SK-N-SH (cell line): ENCODE results near the gene TRNT1. TPM values are rescaled to one million over a fixed set of nuclear protein-coding genes. Genes with fewer than 3 reads are reported as not detected.

Experiments used
- CTCF ChIA-PET: fragments of 300-600, 350-600 bp; formaldehyde crosslinking; extraction: SDS; loops from one replicate; lab custom pipeline; 2021; lab: Yijun Ruan, JAX
- POLR2A ChIA-PET: fragments of 350-600 bp; sonication (Branson Sonifier 250); formaldehyde crosslinking; extraction: SDS; loops from one replicate; lab custom pipeline; 2020; ENCODE audit warnings: antibody characterized with exemption, inconsistent platforms; lab: Yijun Ruan, JAX
- DNase-seq: peaks from one replicate; pipeline ENCODE4 v3.0.0; 2012
- H2AFZ ChIP-seq: fragments of 200-600 bp; sonication (generic); 2 replicates; pipeline ENCODE4 v1.8.1; 2016; ENCODE audit warnings: antibody characterized with exemption, mild to moderate bottlenecking, low read depth
- H3F3A ChIP-seq: fragments of 200-600 bp; sonication (generic); replicated peaks from 2 replicates; pipeline ENCODE3; 2016; ENCODE audit warnings: antibody characterized with exemption, mild to moderate bottlenecking; ENCODE audit not compliant: insufficient read depth
- H3K27ac ChIP-seq, 2 experiments: fragments of 200-500 bp in 1 of 2; fragments of 200-600 bp in 1 of 2; sonication (Bioruptor generic) in 1 of 2; sonication (generic), shearing (Covaris generic) in 1 of 2; 2 replicates each; pipeline versions ENCODE4 v1.5.1 to v1.6.1; 2014 to 2016; ENCODE audit warnings: low read depth in 2 of 2, inconsistent platforms in 1 of 2, low read length in 1 of 2, mild to moderate bottlenecking in 1 of 2, mixed read lengths in 1 of 2
- H3K27me3 ChIP-seq: fragments of 200-600 bp; sonication (generic), shearing (Covaris generic); 2 replicates; pipeline ENCODE4 v1.6.1; 2016; ENCODE audit warnings: mixed run types; ENCODE audit not compliant: insufficient read depth
- H3K36me3 ChIP-seq, 2 experiments: fragments of 200-500 bp in 1 of 2; fragments of 200-600 bp in 1 of 2; sonication (Bioruptor generic) in 1 of 2; sonication (generic) in 1 of 2; replicated peaks in 1 of 2; 2 replicates each; pipeline versions ENCODE3 to v1.5.1; 2014 to 2016; ENCODE audit warnings: low read length in 1 of 2, mild to moderate bottlenecking in 1 of 2; ENCODE audit not compliant: insufficient read depth in 2 of 2, control insufficient read depth in 1 of 2
- H3K4me1 ChIP-seq, 2 experiments: fragments of 200-500 bp in 1 of 2; fragments of 200-600 bp in 1 of 2; sonication (Bioruptor generic) in 1 of 2; sonication (generic), shearing (Covaris generic) in 1 of 2; 2 replicates each; pipeline versions ENCODE4 v1.5.1 to v1.6.1; 2014 to 2016; ENCODE audit warnings: low read depth in 1 of 2, low read length in 1 of 2, mixed run types in 1 of 2; ENCODE audit not compliant: insufficient read depth in 2 of 2, control insufficient read depth in 1 of 2
- H3K4me2 ChIP-seq: fragments of 200-600 bp; sonication (generic), shearing (Covaris generic); 2 replicates; pipeline ENCODE4 v1.6.1; 2017; ENCODE audit warnings: mixed run types
- H3K4me3 ChIP-seq, 2 experiments: fragments of 200-500 bp in 1 of 2; fragments of 200-600 bp in 1 of 2; sonication (Bioruptor generic) in 1 of 2; sonication (generic), shearing (Covaris generic) in 1 of 2; 2 replicates each; pipeline versions ENCODE4 v1.5.1 to v1.8.1; 2014 to 2016; ENCODE audit warnings: low read depth in 2 of 2, inconsistent platforms in 1 of 2, low read length in 1 of 2, mild to moderate bottlenecking in 1 of 2, mixed read lengths in 1 of 2, moderate library complexity in 1 of 2
- H3K79me2 ChIP-seq: fragments of 200-600 bp; sonication (generic); 2 replicates; pipeline ENCODE4 v1.8.1; 2017; ENCODE audit warnings: mild to moderate bottlenecking; ENCODE audit not compliant: insufficient read depth
- H3K9ac ChIP-seq: fragments of 200-600 bp; sonication (generic); 2 replicates; pipeline ENCODE4 v1.6.1; 2017; ENCODE audit warnings: mixed run types
- H3K9me2 ChIP-seq: fragments of 200-600 bp; sonication (generic); 2 replicates; pipeline ENCODE4 v1.6.1; 2017; ENCODE audit warnings: mixed run types
- H3K9me3 ChIP-seq: fragments of 200-600 bp; sonication (generic); 2 replicates; pipeline ENCODE4 v1.6.1; 2017; ENCODE audit warnings: mixed run types, mild to moderate bottlenecking, moderate library complexity
- H4K20me1 ChIP-seq: fragments of 200-600 bp; sonication (generic); 2 replicates; pipeline ENCODE4 v1.6.1; 2017; ENCODE audit warnings: mild to moderate bottlenecking, mixed run types; ENCODE audit not compliant: insufficient read depth
- CHD2 ChIP-seq: fragments of 150-350 bp; IDR thresholded peaks from 2 replicates; pipeline ENCODE4 v1.6.1; 2018; ENCODE audit warnings: low read length; ENCODE audit not compliant: partially characterized antibody
- ELF1 ChIP-seq: IDR thresholded peaks from 2 replicates; pipeline ENCODE4 v1.4.0; 2012
- FOSL2 ChIP-seq: IDR thresholded peaks from 2 replicates; pipeline ENCODE4 v1.4.0; 2012; ENCODE audit warnings: low read depth, mild to moderate bottlenecking, moderate library complexity, borderline replicate concordance
- FOXM1 ChIP-seq: IDR thresholded peaks from 2 replicates; pipeline ENCODE4 v1.4.0; 2012; ENCODE audit warnings: low read depth, mild to moderate bottlenecking
- MAX ChIP-seq: IDR thresholded peaks from 2 replicates; pipeline ENCODE4 v1.4.0; 2012; ENCODE audit warnings: low read depth
- MEF2A ChIP-seq: IDR thresholded peaks from 2 replicates; pipeline ENCODE4 v1.4.0; 2012; ENCODE audit warnings: low read depth, borderline replicate concordance
- MXI1 ChIP-seq: IDR thresholded peaks from 2 replicates; pipeline ENCODE4 v1.6.1; 2012; ENCODE audit warnings: mild to moderate bottlenecking, low read depth, low read length, improper control_type of control experiment
- REST ChIP-seq: IDR thresholded peaks from 2 replicates; pipeline ENCODE4 v1.6.1; 2012; ENCODE audit warnings: mild to moderate bottlenecking, low read depth, low read length, moderate library complexity
- RFX5 ChIP-seq: IDR thresholded peaks from 2 replicates; pipeline ENCODE4 v1.6.1; 2012; ENCODE audit warnings: mild to moderate bottlenecking, improper control_type of control experiment, low read length
- SMC3 ChIP-seq: IDR thresholded peaks from 2 replicates; pipeline ENCODE4 v1.6.1; 2012; ENCODE audit warnings: low read depth, low read length, improper control_type of control experiment
- ZBTB33 ChIP-seq: IDR thresholded peaks from 2 replicates; pipeline ENCODE4 v1.4.0; 2012; ENCODE audit warnings: low read depth, borderline replicate concordance
- WGBS: methylation state at CpG from one replicate; pipeline ENCODE4 v1.1.6; 2017; ENCODE audit warnings: low lambda C conversion rate; 5-methylcytosine and 5-hydroxymethylcytosine counted together
- polyA plus RNA-seq, 3 experiments: library from polyadenylated mRNA; depleted of rRNA; stranded (reverse); fragments of >200 nt; gene quantifications; 2 replicates each; pipeline ENCODE4 v1.2.3, GENCODE V29; 2012

Gene TRNT1
- polyA plus RNA-seq, 1 of the 3 experiments (the other 2 are of a cell fraction): 7.4 TPM

GRCh38 chr3:3113042-3113709, 13.6 kb upstream of the TRNT1 start:
- H3K27me3 ChIP-seq: no peaks in the 10 kb centered on the region
- H3K9me3 ChIP-seq: no peaks in the 10 kb centered on the region
- H3K4me1 ChIP-seq: no peaks in the 10 kb centered on the region
- ChIA-PET POLR2A (no interaction called here), CTCF (no interaction called here)
- no peaks in the 10 kb centered on the region for H3K9me2 ChIP-seq
- no peaks in the 10 kb centered on the region for H3K79me2 ChIP-seq
- no peak overlapping the region for H3K4me2 ChIP-seq
- no peaks in the 10 kb centered on the region for H3K36me3 ChIP-seq
- H3K27ac ChIP-seq: no peak overlapping the region
- no peak overlapping the region for H2AFZ ChIP-seq
- WGBS: 38% methylated on average over 4 of the region's 4 CpGs
- H3K9ac ChIP-seq: no peak overlapping the region
- H3F3A ChIP-seq: no peaks in the 10 kb centered on the region
- H4K20me1 ChIP-seq: no peaks in the 10 kb centered on the region
- DNase-seq: no peak
- TF ChIP-seq MAX (no peak), MEF2A (no peak), SMC3 (no peak), ELF1 (no peak), FOXM1 (no peak), RFX5 (no peak), FOSL2 (no peak), CHD2 (no peak), REST (no peak), MXI1 (no peak)
- no peak overlapping the region for H3K4me3 ChIP-seq

GRCh38 chr3:3117651-3118050, 9.1 kb upstream of the TRNT1 start:
- H3K9me3 ChIP-seq: no peaks in the 10 kb centered on the region
- no peak overlapping the region for H3K4me2 ChIP-seq
- H3K4me1 ChIP-seq: peaks cover 0 to 6% of the 10 kb centered on the region in 2 experiments; a peak in 1 of 4 replicates
- H3K36me3 ChIP-seq: no peaks in the 10 kb centered on the region
- 60% methylated on average over 2 of the region's 2 CpGs for WGBS
- H3F3A ChIP-seq: no peaks in the 10 kb centered on the region
- no peak overlapping the region for H3K4me3 ChIP-seq
- DNase-seq: no peak
- no peaks in the 10 kb centered on the region for H4K20me1 ChIP-seq
- no peaks in the 10 kb centered on the region for H3K9me2 ChIP-seq
- H3K79me2 ChIP-seq: no peaks in the 10 kb centered on the region
- no peak overlapping the region for H3K27ac ChIP-seq
- POLR2A ChIA-PET: no interaction called here
- no peak overlapping the region for H2AFZ ChIP-seq
- no peak overlapping the region for H3K9ac ChIP-seq
- TF ChIP-seq ZBTB33: no peak
- no peaks in the 10 kb centered on the region for H3K27me3 ChIP-seq
- CTCF ChIA-PET: no interaction called here
